HUDEP-2 (cell line): ENCODE data around the gene NRIP3.
"Not testable (repeated sequence)": the region's sequence is repeated elsewhere in the genome, so short reads cannot be mapped to it uniquely, and the experiment has no call there.

Experiments used
- DNase-seq, 76 experiments: peaks; one replicate each; lab custom pipeline; 2025; ENCODE audit not compliant: unreplicated experiment in 76 of 76; lab: John Stamatoyannopoulos, UW

NRIP3 gene

DNA sequence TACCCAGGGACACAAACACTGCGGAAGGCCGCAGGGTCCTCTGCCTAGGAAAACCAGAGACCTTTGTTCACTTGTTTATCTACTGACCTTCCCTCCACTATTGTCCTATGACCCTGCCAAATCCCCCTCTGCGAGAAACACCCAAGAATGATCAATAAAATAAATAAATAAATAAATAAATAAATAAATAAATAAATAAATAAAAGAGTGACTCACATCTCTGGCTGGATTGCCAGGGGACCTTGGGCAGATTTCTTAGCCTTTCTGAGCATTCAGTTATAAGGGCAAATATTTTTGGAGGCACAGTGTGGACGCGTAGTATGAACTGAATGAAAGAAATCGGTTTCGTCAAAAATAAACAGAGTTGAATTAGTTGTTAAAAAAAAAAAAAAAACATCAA lies 24.4 kb downstream of the NRIP3 start:
- not testable (repeated sequence) for DNase-seq

DNA sequence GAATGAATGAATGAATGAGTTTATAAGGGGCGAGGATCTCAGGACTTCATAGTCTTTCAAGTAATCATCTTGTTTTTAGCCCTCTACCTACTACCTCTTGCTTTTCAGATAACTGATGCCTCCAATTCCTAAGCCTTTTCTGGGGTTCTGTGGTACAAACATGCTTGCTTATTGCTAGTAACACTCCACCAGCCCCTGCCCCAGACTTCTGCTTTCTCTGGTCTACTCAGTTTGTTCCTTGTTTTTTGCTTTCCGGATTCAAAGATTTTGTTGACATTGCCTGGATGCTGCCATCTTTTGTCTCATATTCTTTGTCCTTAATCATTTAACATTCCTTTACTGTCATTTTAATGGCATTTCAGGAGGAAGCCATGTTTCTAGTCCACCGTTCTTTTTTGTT lies 30.7 kb downstream of the NRIP3 start:
- DNase-seq = no peak

DNA sequence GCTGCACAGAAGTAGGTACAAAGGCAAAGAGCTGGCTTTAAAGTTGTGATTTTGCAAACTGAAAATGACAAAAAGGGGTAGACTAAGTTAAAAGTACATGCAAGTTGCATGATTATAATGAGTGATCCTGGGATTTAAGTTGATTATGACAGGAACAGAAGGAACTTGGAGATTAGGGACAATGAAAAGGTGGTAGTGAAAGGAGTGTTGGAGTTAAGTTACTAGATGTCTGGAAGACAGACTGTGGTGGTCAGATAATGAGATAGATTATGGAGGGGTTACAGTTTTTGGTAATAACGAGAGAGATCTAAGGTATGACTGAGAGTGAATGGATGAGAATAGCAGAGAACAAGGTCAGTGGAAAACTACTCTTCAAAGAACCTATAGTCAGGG lies 31.9 kb downstream of the NRIP3 start:
- DNase-seq = no peak

DNA sequence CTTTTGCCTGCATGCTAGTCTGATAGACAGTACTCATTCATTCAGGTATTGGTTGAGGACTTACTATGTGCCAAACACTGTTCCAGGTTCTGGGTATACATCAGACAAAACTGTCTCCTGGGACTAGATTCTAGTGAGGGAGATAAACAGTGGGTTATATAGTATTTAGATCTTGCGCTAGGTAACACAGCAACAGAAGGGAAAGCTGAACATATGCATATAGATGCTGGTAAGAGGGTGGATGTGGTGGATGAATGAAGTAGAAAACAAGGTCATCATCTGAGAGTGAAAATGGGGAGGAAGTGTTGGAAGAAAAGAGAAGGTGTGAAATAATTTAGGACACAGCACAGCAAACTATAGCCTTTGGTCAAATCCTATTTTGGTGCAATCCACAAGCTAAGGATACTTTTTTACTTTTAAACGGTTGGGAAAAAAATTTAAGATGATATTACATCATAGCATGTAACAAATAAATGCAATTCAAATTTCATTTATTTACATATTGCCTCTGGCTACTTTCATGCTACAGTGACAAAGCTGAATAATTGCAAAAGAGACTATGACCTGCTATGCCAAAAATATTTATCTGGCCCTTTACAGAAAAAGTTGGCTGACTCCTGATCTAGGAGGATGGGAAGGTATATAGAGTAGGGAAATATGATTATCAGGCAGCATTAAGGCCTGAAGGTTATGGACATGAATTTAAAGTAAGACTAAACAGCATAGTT lies 32.4 kb downstream of the NRIP3 start:
- no peak for DNase-seq

DNA sequence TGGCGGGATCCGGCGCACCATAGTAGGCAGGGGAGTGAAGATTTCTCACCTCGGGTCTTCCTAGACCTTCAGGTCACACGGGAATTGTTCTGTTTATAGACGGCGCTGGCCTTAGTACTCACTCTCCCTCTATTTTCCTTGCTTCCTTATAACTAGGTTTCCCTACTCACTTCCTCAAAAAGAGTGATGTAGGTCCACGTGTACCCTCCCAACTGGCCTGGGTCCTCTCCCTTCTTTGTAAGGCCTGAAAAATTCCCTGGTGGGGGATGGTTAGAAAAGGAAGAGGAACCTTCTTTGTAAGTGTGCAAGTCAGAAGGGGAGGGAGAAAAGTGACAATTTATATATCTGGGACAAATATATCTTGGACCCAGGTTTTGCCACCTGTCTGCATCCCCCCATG lies 36.6 kb downstream of the NRIP3 start:
- DNase-seq = no peak

DNA sequence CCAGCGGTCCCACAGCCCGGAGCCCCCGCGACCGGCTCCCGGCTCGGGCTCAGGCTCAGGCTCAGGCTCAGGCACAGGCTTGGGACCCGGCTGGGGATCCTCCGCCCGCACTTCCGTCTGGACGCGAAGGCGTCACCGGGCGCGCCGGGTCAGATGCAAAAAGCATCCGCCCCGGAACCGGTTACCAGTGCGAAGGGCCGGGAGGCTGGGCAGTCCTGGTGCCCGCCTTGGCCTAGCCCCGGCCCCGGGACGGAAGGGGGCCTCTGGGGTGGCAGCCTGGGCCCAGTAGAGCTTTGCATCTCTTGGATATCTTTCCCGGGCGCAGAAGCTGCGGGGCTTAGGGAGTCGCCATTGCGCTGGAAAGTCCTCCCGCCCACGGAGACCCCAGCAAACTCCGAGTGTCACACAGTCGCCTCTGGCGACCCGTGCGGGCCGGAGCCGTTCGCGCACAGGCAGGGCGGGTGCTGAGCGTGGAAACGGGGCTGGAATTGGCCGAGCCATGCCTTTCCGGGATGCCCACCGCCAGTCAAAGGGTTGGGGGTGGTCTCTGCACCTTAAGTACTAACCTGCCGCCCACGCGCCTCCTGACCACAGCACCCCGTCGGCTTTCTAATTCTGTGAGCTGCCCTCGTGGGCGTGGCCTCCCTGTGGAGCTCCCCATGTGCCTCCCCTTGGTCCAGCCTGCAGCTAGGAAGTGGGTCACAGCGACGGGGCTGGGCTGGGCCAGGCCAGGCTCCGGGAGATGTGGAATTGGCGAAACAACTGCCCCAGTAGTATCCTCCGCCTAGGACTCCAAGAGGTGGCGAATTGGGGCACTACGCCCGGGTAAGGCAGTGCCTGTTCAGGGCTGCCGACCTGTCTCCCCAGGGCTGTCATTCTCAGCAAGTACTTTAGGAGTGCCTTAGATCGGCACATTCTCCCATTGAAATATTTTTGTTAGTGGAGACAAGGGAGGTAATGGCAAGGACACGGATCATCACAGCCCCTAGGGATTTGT lies 39.2 kb downstream of the NRIP3 start, which contains the start of gene TMEM9B:
Gene TMEM9B, minus strand, starts transcription at position 119 of the 997 bp plus-strand sequence. CDS start 129 bp downstream, outside the sequence.
- peak in 74 of 76 experiments; percentile 36 to 90 (median 80) for DNase-seq

DNA sequence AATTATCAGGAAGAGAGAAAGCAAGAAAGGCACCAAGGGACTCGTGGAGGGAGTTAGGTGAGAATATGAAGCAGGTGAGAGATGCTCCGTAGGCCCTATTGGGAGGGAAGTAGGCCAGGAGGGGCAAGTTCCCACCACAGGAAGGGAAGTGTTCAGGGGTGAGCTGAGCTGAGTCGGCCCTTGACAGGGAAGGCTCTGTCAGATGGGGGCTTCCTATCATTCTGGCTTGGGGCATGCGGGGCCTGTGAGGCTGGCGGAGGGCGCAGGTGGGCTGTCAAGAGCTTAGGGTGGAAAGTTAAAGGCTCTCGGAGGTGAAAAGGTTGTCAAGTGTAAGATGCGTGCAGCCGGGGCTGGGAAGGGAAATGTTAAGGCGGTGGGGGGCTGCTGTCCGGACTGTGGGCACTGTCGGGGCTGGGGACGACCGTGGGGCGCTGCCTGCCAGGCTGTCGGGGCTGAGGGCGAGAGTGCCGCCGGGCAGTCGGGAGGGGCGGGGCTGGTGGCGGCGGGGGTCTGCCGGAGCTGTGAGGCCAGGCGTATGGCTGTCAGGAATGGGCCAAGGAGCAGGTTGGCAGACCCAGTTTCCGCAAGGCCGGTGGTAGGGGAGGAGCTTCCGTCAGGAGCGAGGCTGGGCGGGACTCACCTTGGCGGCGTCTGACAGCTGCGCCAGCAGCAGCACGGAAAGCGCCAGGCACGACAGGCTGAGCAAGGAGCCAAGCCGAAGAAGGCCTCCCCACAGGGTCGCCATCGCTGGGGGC lies 40.1 kb downstream of the NRIP3 start:
- DNase-seq = peak in 73 of 76 experiments; percentile 15 to 90 (median 78)

DNA sequence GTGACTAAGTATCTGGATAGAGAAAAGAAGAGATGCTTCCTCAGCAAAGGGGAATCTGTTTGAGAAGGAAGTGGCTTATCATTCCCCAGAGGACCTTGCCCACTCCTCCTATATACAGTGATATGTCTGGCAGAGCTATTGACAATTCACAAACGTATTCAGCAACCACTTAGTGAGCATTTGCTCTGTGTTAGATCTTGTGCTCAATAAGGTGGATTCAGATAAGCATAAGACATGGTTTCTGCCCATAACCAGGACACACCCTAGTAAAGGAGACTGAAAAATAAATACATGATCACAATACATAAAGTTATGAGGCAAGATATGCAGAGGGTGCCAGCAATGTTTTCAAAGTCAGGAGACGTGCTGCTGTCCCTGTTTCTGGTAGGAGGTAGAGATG lies 41.0 kb downstream of the NRIP3 start:
- DNase-seq = peak in 46 of 76 experiments; percentile 5 to 88 (median 60)

DNA sequence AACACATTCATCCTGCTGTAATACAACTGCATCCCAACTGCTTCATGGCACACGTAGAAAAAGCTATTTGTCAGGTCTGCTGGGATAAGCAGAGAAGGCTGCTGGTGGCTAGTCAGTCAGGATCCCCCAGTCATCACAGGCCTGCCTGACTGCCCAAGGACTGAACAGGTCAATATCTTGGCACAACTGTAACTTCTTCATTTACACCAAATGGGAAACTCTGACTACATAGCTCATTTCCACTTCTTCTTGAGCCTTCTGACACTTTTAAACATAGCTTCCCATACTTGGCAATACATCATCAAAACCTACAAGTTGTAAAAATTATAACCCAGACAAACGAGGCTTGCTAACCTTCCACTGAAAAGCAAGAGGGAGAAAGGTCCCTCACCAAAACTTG lies 42.4 kb downstream of the NRIP3 start:
- peak in 1 of 76 experiments; percentile 16 for DNase-seq

DNA sequence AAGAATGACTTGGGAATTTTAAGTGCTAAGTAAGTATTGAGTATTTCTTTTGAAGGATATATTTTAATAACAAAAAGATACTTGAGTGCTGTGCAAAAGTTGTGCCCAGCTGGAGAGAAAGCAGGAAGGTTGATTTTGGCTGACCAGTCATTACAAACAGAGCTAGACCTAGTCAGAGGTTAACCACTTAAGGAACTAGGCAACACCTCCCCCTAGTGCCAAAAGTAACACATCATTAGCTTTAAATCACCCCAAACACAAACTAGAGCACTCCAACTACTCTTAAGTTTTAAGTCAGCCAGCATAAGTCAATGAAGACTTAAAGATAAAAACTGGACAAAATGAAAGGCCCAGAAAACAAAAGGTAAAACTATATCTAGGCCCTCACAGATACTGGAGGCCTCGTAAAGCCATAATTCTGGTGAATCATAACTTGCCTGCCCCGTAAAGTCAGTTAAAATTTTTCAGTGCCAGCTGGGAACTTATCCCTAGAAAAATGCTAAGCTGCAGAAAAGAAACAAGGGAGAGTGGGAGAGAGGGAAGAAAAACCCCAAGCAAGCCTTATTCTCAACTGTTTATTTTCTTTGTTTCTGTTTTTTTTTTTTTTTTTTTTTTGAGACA lies 44.1 kb downstream of the NRIP3 start:
- peak in 31 of 76 experiments; percentile 7 to 62 (median 36) for DNase-seq

DNA sequence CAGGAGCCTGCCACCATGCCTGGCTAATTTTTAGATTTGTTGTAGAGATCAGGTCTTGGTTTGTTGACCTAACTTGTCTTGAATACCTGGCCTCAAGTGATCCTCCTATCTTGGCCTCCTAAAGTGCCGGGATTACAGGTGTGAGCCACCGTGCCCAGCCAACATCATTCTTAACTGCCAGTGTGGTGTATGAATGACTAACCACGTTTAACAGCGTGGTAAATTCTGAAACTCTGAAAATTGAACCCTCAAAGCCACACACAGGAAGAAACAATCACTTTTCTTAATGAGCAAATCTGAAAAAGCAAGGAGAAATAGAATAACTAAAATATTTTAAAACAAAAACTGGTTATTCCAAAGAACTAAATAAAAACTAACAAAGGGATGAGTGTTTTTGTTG lies 46.9 kb downstream of the NRIP3 start:
- DNase-seq = no peak

DNA sequence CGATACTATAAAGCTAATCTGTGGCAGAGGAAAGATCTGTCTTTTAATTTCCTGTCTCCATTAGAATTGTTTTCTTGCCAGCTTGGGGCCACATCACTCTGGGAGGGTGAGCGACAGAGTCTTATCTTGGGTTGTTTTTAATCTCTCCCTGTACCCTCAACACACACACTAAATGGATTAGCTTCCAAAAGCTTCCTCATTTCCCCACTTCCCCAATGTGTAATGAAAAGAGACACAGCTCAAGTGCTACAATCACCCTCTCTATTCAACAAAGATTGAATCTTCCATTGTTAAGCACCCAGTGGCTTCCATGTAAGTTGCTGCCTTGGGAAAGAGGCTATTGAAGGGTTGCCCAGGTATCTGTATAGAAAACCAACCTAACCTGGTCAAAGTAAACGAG lies 54.9 kb downstream of the NRIP3 start:
- DNase-seq = peak in 12 of 76 experiments; percentile 8 to 45 (median 19)

DNA sequence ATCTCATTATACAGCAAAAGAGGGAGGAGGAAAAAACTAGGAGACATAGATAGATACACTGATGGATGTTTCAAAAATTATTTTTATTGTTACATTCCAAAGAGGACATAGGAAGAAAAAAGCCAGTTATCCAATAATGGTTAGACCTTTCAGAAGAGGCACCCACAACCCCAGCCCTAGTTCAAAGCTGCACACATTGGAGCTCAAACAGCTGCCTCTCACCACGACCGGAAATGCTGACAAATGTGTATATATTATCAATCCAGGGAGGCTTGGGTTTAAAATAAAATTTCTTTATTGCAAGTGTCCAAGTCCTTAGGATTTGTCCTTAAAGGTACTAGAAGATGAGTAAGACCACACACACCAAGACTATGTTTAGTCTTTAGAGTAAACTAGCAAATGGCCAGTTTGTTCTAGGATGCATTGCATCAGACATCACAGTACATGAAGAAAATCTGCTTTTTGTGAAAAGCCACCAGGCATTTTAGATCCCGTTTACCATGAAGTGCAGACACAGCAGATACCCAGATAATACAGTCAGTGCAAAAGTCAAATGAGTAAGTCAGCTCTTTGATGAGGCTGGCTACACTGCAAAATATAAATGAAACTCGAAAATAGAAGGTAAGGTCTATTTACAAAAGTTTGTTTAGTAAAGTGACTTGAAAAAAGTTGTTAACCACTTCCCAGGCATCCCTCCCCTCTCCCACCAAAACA lies 56.4 kb downstream of the NRIP3 start:
- DNase-seq = no peak

DNA sequence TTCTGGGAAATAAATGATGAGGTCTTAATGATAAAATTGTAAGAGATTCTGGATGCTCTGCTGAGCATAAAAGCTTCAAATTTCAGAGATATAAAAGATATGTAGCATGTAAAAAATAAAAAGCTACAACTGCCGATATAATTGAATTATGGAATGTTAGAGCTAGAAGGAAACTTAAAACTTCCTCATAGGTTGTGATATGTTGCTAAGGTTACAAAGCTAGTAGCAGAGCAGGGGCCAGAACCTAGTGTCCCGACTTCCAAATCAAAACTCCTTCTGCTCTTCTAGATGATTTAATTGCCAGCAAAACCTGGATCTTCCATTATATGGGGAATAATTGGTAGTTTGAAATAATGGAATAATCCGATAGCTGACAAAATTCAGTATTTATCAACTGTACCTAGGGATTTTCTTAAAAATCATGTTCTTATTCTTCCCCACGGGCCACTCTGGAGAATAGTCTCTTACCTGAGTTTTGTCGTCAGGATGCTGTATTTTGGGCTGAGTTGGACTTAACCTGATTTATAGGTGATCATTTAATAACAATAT lies 61.2 kb downstream of the NRIP3 start, which contains the start of gene ASCL3:
Gene ASCL3, minus strand, starts transcription at position 499 of the 549 bp plus-strand sequence. CDS start 4,855 bp downstream, outside the sequence.
- no peak for DNase-seq

DNA sequence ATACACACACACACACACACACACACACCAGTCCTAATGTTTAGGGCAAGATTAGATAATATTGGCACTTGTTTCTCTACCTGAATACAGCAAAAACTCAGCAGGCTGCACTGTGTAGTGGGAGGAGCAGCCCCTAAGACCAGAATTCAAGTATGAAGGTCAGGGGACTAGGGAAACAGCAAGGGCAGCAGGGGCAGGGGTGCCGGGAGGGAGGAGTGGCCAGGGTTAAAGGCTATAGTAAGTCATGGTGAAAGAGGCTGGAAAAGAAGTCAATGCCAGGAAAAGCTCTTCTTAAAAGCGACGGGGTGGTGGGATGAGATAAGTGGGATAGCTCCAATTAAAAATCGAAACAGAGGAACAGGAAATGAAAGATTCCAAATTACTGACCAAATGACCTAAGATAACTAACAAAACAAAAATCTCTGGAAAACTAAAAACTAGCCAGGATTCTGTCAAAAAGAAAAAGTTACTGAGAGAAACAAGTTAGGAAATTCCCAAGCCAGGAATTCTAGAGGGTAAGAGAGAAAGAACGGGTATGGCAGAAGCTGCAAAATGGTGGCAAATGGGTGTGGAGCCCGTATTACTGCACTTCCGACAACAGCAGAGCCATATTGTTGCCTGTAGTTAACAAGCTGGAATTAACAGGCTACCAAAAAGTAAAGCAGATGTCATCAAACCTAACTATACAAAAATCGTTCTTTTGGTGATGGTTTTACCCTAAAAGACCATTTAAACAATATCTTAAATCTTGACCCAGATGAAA lies 62.3 kb downstream of the NRIP3 start:
- no peak for DNase-seq

DNA sequence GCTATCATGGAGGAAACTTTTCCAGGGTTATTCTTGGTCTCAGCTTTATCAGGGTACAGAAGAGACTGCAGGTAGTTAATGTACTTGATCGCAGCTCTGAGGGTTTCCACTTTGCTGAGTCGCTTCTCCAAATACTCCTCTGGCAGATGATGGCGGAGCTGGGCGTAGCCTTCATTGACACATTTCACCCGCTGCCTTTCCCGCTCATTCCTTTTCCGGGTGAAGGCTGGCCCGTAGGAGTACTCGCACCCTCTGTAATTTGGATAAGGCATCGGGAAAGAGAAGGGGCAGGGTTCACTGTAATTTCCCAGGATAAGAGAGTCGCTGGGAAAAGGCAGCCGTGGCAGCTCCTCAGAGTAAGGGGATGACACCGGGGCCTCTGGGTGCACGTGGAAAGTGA lies 66.1 kb downstream of the NRIP3 start:
- DNase-seq = no peak

DNA sequence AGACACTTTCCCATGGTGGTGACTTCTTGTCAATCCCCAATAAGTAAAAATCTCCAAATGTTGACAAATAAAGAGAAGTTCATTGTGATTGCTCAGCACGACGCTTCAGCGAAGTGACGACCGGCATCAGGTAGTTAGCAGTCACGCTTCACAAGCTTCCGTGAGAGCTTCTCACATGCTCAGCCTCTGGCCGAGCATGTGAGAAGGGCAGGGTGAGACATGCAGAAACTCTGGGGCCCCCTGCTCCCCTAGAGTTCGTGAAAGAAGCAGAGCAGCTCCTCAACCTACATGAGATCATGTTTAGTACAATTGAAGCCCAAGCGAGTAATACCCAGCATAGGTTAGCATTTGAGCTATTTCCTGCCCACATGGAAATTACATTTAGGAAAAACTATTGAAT lies 66.6 kb downstream of the NRIP3 start:
- DNase-seq = no peak

DNA sequence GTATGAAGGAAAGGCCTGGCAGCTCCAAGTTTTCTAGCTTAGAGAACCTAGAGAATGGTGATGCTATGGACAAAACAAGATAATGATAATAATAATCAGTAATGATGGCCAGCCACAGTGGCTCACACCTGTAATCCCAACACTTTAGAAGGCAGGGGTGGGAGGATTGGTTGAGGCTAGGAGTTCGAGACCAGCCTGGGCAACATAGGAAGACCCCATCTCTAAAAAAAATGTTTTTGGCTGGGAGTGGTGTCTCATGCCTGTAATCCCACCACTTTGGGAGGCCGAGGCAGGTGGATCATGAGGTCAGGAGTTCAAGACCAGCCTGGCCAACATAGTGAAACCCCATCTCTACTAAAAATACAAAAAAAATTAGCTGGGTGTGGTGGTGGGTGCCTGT lies 68.0 kb downstream of the NRIP3 start:
- not testable (repeated sequence) for DNase-seq
